A673 (cell line): ENCODE results near the gene TREM1.

Experiments used
- EZH2 ChIP-seq: fragments of 200-600 bp; sonication (generic); IDR thresholded peaks from 2 replicates; pipeline ENCODE4 v1.6.1; 2017; ENCODE audit warnings: borderline replicate concordance, low read depth, mild to moderate bottlenecking, mixed read lengths, antibody characterized with exemption, low read length; ENCODE audit not compliant: poor library complexity, severe bottlenecking
- TF ChIP-seq, protein P1 (sequence below): fragments of 300-800, 200-600 bp; sonication (generic); conservative IDR thresholded peaks from 2 replicates; pipeline ENCODE4 v1.5.1; 2017; ENCODE audit warnings: low read depth, mild to moderate bottlenecking, antibody characterized with exemption, low read length, moderate library complexity, mixed read lengths

DNA sequence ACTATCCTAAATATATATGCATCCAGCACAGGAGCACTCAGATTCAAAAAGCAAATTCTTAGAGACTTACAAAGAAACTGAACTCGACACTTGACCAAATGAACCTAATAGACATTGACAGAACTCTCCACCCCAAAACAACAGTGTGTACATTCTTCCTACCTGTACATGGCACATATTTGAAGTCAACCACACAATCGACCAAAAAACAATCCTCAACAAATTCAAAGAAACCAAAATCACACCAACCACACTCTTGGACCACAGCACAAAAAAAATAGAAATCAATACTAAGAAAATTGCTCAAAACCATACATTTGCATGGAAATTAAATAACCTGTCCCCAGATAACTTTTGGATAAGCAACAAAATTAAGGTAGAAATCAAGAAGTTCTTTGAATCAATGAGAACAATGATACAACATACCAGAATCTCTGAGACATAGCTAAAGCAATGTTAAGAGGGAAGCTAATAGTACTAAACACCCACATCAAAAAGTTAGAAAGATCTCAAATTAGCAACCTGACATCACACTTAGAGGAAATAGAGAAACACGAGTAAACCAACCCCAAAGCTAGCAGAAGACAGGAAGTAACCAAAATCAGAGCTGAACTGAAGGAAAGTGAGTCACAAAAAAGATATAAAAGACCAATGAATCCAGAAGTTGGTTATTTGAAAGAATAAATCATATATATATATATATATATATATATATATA lies 12.5 kb upstream of the TREM1 start:
- no peak for TF ChIP-seq EZH2
- TF ChIP-seq, protein P1, sequence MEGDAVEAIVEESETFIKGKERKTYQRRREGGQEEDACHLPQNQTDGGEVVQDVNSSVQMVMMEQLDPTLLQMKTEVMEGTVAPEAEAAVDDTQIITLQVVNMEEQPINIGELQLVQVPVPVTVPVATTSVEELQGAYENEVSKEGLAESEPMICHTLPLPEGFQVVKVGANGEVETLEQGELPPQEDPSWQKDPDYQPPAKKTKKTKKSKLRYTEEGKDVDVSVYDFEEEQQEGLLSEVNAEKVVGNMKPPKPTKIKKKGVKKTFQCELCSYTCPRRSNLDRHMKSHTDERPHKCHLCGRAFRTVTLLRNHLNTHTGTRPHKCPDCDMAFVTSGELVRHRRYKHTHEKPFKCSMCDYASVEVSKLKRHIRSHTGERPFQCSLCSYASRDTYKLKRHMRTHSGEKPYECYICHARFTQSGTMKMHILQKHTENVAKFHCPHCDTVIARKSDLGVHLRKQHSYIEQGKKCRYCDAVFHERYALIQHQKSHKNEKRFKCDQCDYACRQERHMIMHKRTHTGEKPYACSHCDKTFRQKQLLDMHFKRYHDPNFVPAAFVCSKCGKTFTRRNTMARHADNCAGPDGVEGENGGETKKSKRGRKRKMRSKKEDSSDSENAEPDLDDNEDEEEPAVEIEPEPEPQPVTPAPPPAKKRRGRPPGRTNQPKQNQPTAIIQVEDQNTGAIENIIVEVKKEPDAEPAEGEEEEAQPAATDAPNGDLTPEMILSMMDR = no peak
